GM06990 (cell line): ENCODE data around the gene MGA.

Experiments
- DNase-seq: peaks from one replicate; pipeline ENCODE4 v3.0.0-alpha.2; 2011; ENCODE audit not compliant: insufficient read length; ENCODE audit errors: extremely low read depth
- H3K27me3 ChIP-seq: replicated peaks from 2 replicates; pipeline ENCODE4 v1.6.0; 2011; ENCODE audit warnings: low read length; ENCODE audit not compliant: control insufficient read depth, insufficient read depth
- H3K36me3 ChIP-seq: 2 replicates; pipeline ENCODE4 v1.5.1; 2011; ENCODE audit warnings: low read length; ENCODE audit not compliant: control insufficient read depth, insufficient read depth
- H3K4me3 ChIP-seq: replicated peaks from 2 replicates; pipeline ENCODE4 v1.5.1; 2011; ENCODE audit warnings: low read depth, mild to moderate bottlenecking, control low read depth, low read length
- TF ChIP-seq, protein P1 (sequence below): IDR thresholded peaks from 2 replicates; pipeline ENCODE4 v1.5.1; 2011; ENCODE audit warnings: low read length, control low read depth, mild to moderate bottlenecking, inconsistent platforms; ENCODE audit not compliant: insufficient read depth, poor library complexity, severe bottlenecking

The MGA gene

DNA sequence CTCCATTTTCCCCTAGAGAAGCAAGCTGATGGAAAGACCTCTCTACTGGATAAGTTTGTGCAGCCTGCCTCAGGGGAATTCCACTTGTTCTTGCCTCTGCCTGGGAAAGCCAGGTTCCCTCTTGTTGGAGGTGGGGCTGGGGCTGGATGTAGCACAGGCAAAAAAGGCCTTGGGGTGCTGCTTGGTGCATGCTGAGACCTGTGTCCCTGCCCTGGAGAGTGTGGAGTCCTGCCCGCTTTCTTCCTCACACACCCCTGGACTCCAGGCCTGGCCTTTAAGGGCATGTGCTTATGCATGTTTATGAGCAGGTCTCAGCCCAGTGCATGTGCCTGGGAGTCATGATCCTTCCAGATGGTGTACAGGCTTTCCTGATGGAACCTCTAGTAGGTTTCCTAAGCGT is 144.2 kb downstream of the MGA start:
- Histone ChIP-seq H3K36me3 (peaks cover 4% of the 10 kb centered on the region), H3K27me3 (no peaks in the 10 kb centered on the region), H3K4me3 (no peak overlapping the region)
- TF ChIP-seq, protein P1, sequence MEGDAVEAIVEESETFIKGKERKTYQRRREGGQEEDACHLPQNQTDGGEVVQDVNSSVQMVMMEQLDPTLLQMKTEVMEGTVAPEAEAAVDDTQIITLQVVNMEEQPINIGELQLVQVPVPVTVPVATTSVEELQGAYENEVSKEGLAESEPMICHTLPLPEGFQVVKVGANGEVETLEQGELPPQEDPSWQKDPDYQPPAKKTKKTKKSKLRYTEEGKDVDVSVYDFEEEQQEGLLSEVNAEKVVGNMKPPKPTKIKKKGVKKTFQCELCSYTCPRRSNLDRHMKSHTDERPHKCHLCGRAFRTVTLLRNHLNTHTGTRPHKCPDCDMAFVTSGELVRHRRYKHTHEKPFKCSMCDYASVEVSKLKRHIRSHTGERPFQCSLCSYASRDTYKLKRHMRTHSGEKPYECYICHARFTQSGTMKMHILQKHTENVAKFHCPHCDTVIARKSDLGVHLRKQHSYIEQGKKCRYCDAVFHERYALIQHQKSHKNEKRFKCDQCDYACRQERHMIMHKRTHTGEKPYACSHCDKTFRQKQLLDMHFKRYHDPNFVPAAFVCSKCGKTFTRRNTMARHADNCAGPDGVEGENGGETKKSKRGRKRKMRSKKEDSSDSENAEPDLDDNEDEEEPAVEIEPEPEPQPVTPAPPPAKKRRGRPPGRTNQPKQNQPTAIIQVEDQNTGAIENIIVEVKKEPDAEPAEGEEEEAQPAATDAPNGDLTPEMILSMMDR = no peak
- DNase-seq = no peak

- no peak for DNase-seq
- H3K27me3 ChIP-seq = no peaks in the 10 kb centered on the region
- TF ChIP-seq, protein P1 = no peak
- H3K36me3 ChIP-seq = peaks cover 4% of the 10 kb centered on the region
- no peak overlapping the region for H3K4me3 ChIP-seq
Measured at GRCh38 chr15:41804916-41805666, 144.9 kb downstream of the MGA start.

DNA sequence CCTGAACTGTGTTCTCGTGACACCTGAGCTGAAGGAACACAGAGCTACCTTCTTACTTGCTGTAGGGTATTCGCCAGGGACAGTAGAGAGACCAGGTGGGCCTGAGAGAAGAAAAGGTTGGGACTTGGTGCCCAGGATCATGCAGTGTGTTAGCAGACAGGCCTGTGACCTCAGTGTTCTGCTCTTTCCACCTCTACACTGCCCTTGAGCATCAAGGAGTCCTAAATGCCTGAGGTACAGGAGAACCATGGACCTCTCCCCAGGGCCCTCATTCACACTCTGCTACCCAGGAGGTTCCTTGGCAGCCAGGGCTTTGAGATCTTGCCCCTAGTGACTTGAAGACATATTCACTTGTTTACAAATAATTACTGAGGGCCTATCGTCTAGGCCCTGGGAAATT is 145.5 kb downstream of the MGA start:
- no peak for DNase-seq
- TF ChIP-seq, protein P1 = no peak
- H3K36me3 ChIP-seq = peaks cover 2% of the 10 kb centered on the region
- H3K4me3 ChIP-seq = no peak overlapping the region
- no peaks in the 10 kb centered on the region for H3K27me3 ChIP-seq

- no peaks in the 10 kb centered on the region for H3K27me3 ChIP-seq
- DNase-seq = no peak
- no peak overlapping the region for H3K4me3 ChIP-seq
- H3K36me3 ChIP-seq = no peaks in the 10 kb centered on the region; the same call in 1 of the 2 replicates
- TF ChIP-seq, protein P1 = no peak
Measured at GRCh38 chr15:41806291-41807181, 146.3 kb downstream of the MGA start.

GRCh38 chr15:41809121-41809520 is 148.9 kb downstream of the MGA start:
- TF ChIP-seq, protein P1 = no peak
- Histone ChIP-seq H3K36me3 (peaks cover under 1% of the 10 kb centered on the region), H3K4me3 (no peak overlapping the region), H3K27me3 (no peaks in the 10 kb centered on the region)
- no peak for DNase-seq
